SK-N-SH (cell line): ENCODE measurements around the gene AHCYL2.

Experiments used
- CHD2 ChIP-seq: fragments of 150-350 bp; IDR thresholded peaks from 2 replicates; pipeline ENCODE4 v1.6.1; 2018; ENCODE audit warnings: low read length; ENCODE audit not compliant: partially characterized antibody
- CTCF ChIP-seq: fragments of 200-600 bp; sonication (generic); IDR thresholded peaks from 2 replicates; pipeline ENCODE4 v1.6.1; 2017; ENCODE audit warnings: antibody characterized with exemption, mild to moderate bottlenecking, moderate library complexity
- FOXM1 ChIP-seq: IDR thresholded peaks from 2 replicates; pipeline ENCODE4 v1.4.0; 2012; ENCODE audit warnings: low read depth, mild to moderate bottlenecking
- JUND ChIP-seq: IDR thresholded peaks from 2 replicates; pipeline ENCODE4 v1.4.0; 2012
- MAX ChIP-seq: IDR thresholded peaks from 2 replicates; pipeline ENCODE4 v1.4.0; 2012; ENCODE audit warnings: low read depth
- NRF1 ChIP-seq: IDR thresholded peaks from 2 replicates; pipeline ENCODE4 v1.6.1; 2012; ENCODE audit warnings: low read depth, mild to moderate bottlenecking, low read length
- POLR2AphosphoS5 ChIP-seq: IDR thresholded peaks from 2 replicates; pipeline ENCODE4 v1.6.1; 2012; ENCODE audit warnings: low read depth, low read length
- REST ChIP-seq: IDR thresholded peaks from 2 replicates; pipeline ENCODE4 v1.6.1; 2012; ENCODE audit warnings: mild to moderate bottlenecking, low read depth, low read length, moderate library complexity
- RFX5 ChIP-seq: IDR thresholded peaks from 2 replicates; pipeline ENCODE4 v1.6.1; 2012; ENCODE audit warnings: mild to moderate bottlenecking, improper control_type of control experiment, low read length
- RXRA ChIP-seq: IDR thresholded peaks from 2 replicates; pipeline ENCODE4 v1.4.0; 2012; ENCODE audit warnings: low read depth, mild to moderate bottlenecking, borderline replicate concordance
- USF2 ChIP-seq: fragments of 150-350 bp; IDR thresholded peaks from 2 replicates; pipeline ENCODE4 v1.6.1; 2017; ENCODE audit warnings: antibody characterized with exemption, low read length, low read depth, borderline replicate concordance

- TF ChIP-seq CTCF (no peak), REST (no peak), RFX5 (no peak), RXRA (no peak), NRF1 (no peak), CHD2 (no peak), JUND (no peak), POLR2AphosphoS5 (no peak), USF2 (no peak), MAX (no peak), FOXM1 (no peak)
Measured at GRCh38 chr7:129203050-129203741, 21.6 kb upstream of the AHCYL2 start.
